ENCODE results near the gene GNPTG.

- TF ChIP-seq CTCF (IDR thresholded peaks at IDR 0.05 in 4 of 5, conservative IDR thresholded peaks at IDR 0.05 in 1 of 5) (peak in 3 of 5 experiments; percentile 6 to 62 (median 53)), POLR2A (IDR thresholded peaks at IDR 0.05) (peak; percentile 54 to 58)
Observed at GRCh38 chr16:1351582-1352362, at the start of gene GNPTG, which contains the start of gene TSR3.

Data from gastrocnemius medialis (tissue), 4 donors.